Thoracic aorta (tissue), 2 donors: ENCODE results near the gene RBMXL2. TPM values are rescaled to one million over a fixed set of nuclear protein-coding genes. Genes with fewer than 3 reads are reported as not detected.

Experiments
- ATAC-seq: fragments of 150-250 bp; one replicate; pipeline ENCODE4 v1.8.0; 2017; ENCODE audit warnings: low read depth; ENCODE audit not compliant: insufficient number of reproducible peaks, low FRiP score
- DNase-seq: peaks from one replicate; pipeline ENCODE4 v3.0.0-alpha.2; 2020; ENCODE audit warnings: low spot score
- H3K27ac ChIP-seq, 2 donors: fragments of 200-600 bp; sonication (generic); 1 replicate in 1 of 2; 2 replicates in 1 of 2; pipeline ENCODE4 v1.5.1; 2016; ENCODE audit warnings: mild to moderate bottlenecking in 2 of 2, moderate library complexity in 2 of 2
- H3K27me3 ChIP-seq: fragments of 200-600 bp; sonication (generic); replicated peaks from 2 replicates; pipeline ENCODE4 v1.6.0; 2016; ENCODE audit warnings: mild to moderate bottlenecking; ENCODE audit not compliant: insufficient read depth
- H3K36me3 ChIP-seq: fragments of 200-600 bp; sonication (generic); one replicate; pipeline ENCODE4 v1.5.1; 2016
- H3K4me1 ChIP-seq, 2 donors: fragments of 200-600 bp; sonication (generic); 1 replicate in 1 of 2; 2 replicates in 1 of 2; pipeline versions ENCODE4 v1.5.1 to v1.6.0; 2016; ENCODE audit warnings: low read depth in 2 of 2, mild to moderate bottlenecking in 1 of 2; ENCODE audit not compliant: control insufficient read depth in 1 of 2
- H3K4me3 ChIP-seq: fragments of 200-600 bp; sonication (generic); 2 replicates; pipeline ENCODE4 v1.5.1; 2016; ENCODE audit warnings: mild to moderate bottlenecking
- H3K9me3 ChIP-seq: fragments of 200-600 bp; sonication (generic); 2 replicates; pipeline ENCODE4 v1.5.1; 2016
- total RNA-seq, 2 donors: library from RNA; depleted of rRNA; stranded (reverse); fragments of >200 nt; gene quantifications; one replicate each; pipeline versions ENCODE4 v1.1.0 to v1.2.3, GENCODE V29; 2016
- TF ChIP-seq, protein P1 (sequence below): fragments of 200-600 bp; sonication (generic); IDR thresholded peaks from one replicate; pipeline ENCODE4 v1.5.1; 2019; ENCODE audit warnings: antibody characterized with exemption

RBMXL2 gene
- total RNA-seq, 2 donors from 2014 or later, result not detected

GRCh38 chr11:7116370-7116769 lies 27.6 kb downstream of the RBMXL2 start:
- ATAC-seq (no peak), DNase-seq (no peak)
- Histone ChIP-seq H3K4me1 (no peaks in the 10 kb centered on the region), H3K27ac (no peak overlapping the region), H3K9me3 (no peaks in the 10 kb centered on the region), H3K27me3 (no peaks in the 10 kb centered on the region), H3K4me3 (no peak overlapping the region), H3K36me3 (no peaks in the 10 kb centered on the region)
- TF ChIP-seq, protein P1, sequence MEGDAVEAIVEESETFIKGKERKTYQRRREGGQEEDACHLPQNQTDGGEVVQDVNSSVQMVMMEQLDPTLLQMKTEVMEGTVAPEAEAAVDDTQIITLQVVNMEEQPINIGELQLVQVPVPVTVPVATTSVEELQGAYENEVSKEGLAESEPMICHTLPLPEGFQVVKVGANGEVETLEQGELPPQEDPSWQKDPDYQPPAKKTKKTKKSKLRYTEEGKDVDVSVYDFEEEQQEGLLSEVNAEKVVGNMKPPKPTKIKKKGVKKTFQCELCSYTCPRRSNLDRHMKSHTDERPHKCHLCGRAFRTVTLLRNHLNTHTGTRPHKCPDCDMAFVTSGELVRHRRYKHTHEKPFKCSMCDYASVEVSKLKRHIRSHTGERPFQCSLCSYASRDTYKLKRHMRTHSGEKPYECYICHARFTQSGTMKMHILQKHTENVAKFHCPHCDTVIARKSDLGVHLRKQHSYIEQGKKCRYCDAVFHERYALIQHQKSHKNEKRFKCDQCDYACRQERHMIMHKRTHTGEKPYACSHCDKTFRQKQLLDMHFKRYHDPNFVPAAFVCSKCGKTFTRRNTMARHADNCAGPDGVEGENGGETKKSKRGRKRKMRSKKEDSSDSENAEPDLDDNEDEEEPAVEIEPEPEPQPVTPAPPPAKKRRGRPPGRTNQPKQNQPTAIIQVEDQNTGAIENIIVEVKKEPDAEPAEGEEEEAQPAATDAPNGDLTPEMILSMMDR, result no peak

DNA sequence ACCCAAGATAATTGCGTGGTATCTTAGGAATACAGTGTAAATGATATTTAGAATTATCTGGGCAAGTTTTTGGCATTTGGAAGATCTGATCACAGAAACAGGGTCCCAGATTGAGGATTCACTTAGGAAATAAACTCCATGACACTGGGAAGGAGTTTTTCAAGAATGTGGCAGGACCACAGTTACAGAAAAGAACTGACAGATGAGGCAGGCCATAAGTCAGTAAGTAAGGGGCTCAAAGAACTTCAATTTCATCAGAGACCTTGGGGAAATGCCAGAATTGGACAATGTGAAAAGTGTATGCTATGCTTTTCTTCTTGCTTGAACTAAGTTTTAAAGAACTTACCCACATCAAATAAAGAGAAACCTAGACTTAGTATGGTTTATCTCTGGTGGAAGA lies 49.3 kb downstream of the RBMXL2 start:
- Histone ChIP-seq H3K9me3 (no peaks in the 10 kb centered on the region), H3K27me3 (no peaks in the 10 kb centered on the region), H3K36me3 (no peaks in the 10 kb centered on the region), H3K4me3 (no peak overlapping the region), H3K4me1 (no peaks in the 10 kb centered on the region), H3K27ac (no peak overlapping the region)
- ATAC-seq, result no peak
- TF ChIP-seq, protein P1, result no peak
- no peak for DNase-seq

Other genes with a start within 250 kb of the RBMXL2 start
- not detected for gene OR10A5, start 243.3 kb upstream of the RBMXL2 start, total RNA-seq
- not detected for gene OR10A2, start 225.9 kb upstream of the RBMXL2 start, total RNA-seq
- gene OR10A4, start 212.4 kb upstream of the RBMXL2 start, total RNA-seq, result not detected
- gene OR2D2, start 196.5 kb upstream of the RBMXL2 start, total RNA-seq, result 1 to 10 TPM in 1 of 2 donors, not detected in 1; 1.3 TPM
- gene OR2D3, start 168.0 kb upstream of the RBMXL2 start, total RNA-seq, result not detected
- gene ZNF215, start 162.6 kb upstream of the RBMXL2 start, total RNA-seq, result 1 to 10 TPM; 1.5 to 1.8 TPM
- gene ZNF214, start 68.7 kb upstream of the RBMXL2 start, total RNA-seq, result 1 to 10 TPM in 1 of 2 donors, under 1 TPM in 1; 0.68 to 2.3 TPM
- not detected for gene NLRP14, start 68.5 kb upstream of the RBMXL2 start, total RNA-seq
- not detected for gene SYT9, start 162.9 kb downstream of the RBMXL2 start, total RNA-seq